Measurements from ENCODE around the gene CLMN. TPM values are rescaled to one million over a fixed set of nuclear protein-coding genes. Genes with fewer than 3 reads are reported as not detected.

Gene CLMN
- total RNA-seq, 2 experiments from 2014 or later, result 0.27 to 0.67 TPM

- no peaks in the 10 kb centered on the region for H3K36me3 Mint-ChIP-seq (ENCODE audit: low read depth)
- Histone ChIP-seq H3K9me3 (ENCODE audit: control insufficient read depth in 1 of 2, insufficient read depth in 1 of 2, low read length in 2 of 2) (no peaks in the 10 kb centered on the region), H3K27ac (ENCODE audit: low read depth in 1 of 2, low read length in 2 of 2) (no peak overlapping the region), H3K27me3 (ENCODE audit: control insufficient read depth in 1 of 2, insufficient read depth in 2 of 2, low read length in 2 of 2) (peaks cover 0 to 3% of the 10 kb centered on the region in 2 experiments), H3K36me3 (ENCODE audit: insufficient read depth, low read length) (no peaks in the 10 kb centered on the region), H3K4me3 (ENCODE audit: low read length) (no peak overlapping the region), H3K4me1 (ENCODE audit: insufficient read depth, low read length) (no peaks in the 10 kb centered on the region)
- TF ChIP-seq CTCF (IDR thresholded peaks at IDR 0.05), result no peak
- intact Hi-C loops (cut with DNase I, micrococcal nuclease), result no loop called here
- no peaks in the 10 kb centered on the region for H3K9me3 Mint-ChIP-seq
- H3K27me3 Mint-ChIP-seq, result no peaks in the 10 kb centered on the region
- H3K4me3 Mint-ChIP-seq, result no peak overlapping the region
- ATAC-seq (ENCODE audit: poor library complexity) (no peak), DNase-seq (no peak)
- ChIA-PET CTCF (no interaction called here), POLR2A (interaction anchor here (0.7 kb wide), 1 partner anchor 58 kb away, joined by 3 read pairs; the partner anchor contains the start of gene DICER1)
- no peak overlapping the region for H3K27ac Mint-ChIP-seq
- no peaks in the 10 kb centered on the region for H3K4me1 Mint-ChIP-seq (ENCODE audit: low read depth)
Observed at GRCh38 chr14:95216008-95216407, 103.7 kb downstream of the CLMN start.

GRCh38 chr14:95215094-95215725 lies 104.5 kb downstream of the CLMN start:
- no peaks in the 10 kb centered on the region for H3K4me1 Mint-ChIP-seq (ENCODE audit: low read depth)
- no peak for DNase-seq
- CTCF ChIA-PET, result no interaction called here
- no peak for ATAC-seq (ENCODE audit: poor library complexity)
- no peak overlapping the region for H3K4me3 ChIP-seq (ENCODE audit: low read length)
- POLR2A ChIA-PET, result no interaction called here
- no peak for TF ChIP-seq CTCF (IDR thresholded peaks at IDR 0.05)
- H3K27ac Mint-ChIP-seq, result no peak overlapping the region
- no peaks in the 10 kb centered on the region for H3K27me3 Mint-ChIP-seq
- no peaks in the 10 kb centered on the region for H3K36me3 ChIP-seq (ENCODE audit: insufficient read depth, low read length)
- no peaks in the 10 kb centered on the region for H3K9me3 Mint-ChIP-seq
- H3K27me3 ChIP-seq (ENCODE audit: control insufficient read depth in 1 of 2, insufficient read depth in 2 of 2, low read length in 2 of 2), result peaks cover 0 to 3% of the 10 kb centered on the region in 2 experiments
- H3K27ac ChIP-seq (ENCODE audit: low read depth in 1 of 2, low read length in 2 of 2), result no peak overlapping the region
- H3K36me3 Mint-ChIP-seq (ENCODE audit: low read depth), result no peaks in the 10 kb centered on the region
- no peaks in the 10 kb centered on the region for H3K4me1 ChIP-seq (ENCODE audit: insufficient read depth, low read length)
- intact Hi-C loops (cut with DNase I, micrococcal nuclease), result no loop called here
- H3K9me3 ChIP-seq (ENCODE audit: control insufficient read depth in 1 of 2, insufficient read depth in 1 of 2, low read length in 2 of 2), result no peaks in the 10 kb centered on the region
- H3K4me3 Mint-ChIP-seq, result no peak overlapping the region

GRCh38 chr14:95213774-95214173 lies 105.9 kb downstream of the CLMN start:
- Mint-ChIP-seq H3K4me3 (no peak overlapping the region), H3K36me3 (ENCODE audit: low read depth) (no peaks in the 10 kb centered on the region), H3K4me1 (ENCODE audit: low read depth) (no peaks in the 10 kb centered on the region), H3K9me3 (no peaks in the 10 kb centered on the region), H3K27ac (no peak overlapping the region), H3K27me3 (no peaks in the 10 kb centered on the region)
- H3K36me3 ChIP-seq (ENCODE audit: insufficient read depth, low read length), result no peaks in the 10 kb centered on the region
- no peaks in the 10 kb centered on the region for H3K9me3 ChIP-seq (ENCODE audit: control insufficient read depth in 1 of 2, insufficient read depth in 1 of 2, low read length in 2 of 2)
- no peak for ATAC-seq (ENCODE audit: poor library complexity)
- intact Hi-C loops (cut with DNase I, micrococcal nuclease), result no loop called here
- DNase-seq, result no peak
- H3K27ac ChIP-seq (ENCODE audit: low read depth in 1 of 2, low read length in 2 of 2), result no peak overlapping the region
- ChIA-PET CTCF (no interaction called here), POLR2A (no interaction called here)
- H3K4me3 ChIP-seq (ENCODE audit: low read length), result no peak overlapping the region
- TF ChIP-seq CTCF (IDR thresholded peaks at IDR 0.05), result no peak
- no peaks in the 10 kb centered on the region for H3K4me1 ChIP-seq (ENCODE audit: insufficient read depth, low read length)
- peaks cover 0 to 3% of the 10 kb centered on the region in 2 experiments for H3K27me3 ChIP-seq (ENCODE audit: control insufficient read depth in 1 of 2, insufficient read depth in 2 of 2, low read length in 2 of 2)
